Neural cell (in vitro differentiated cells): ENCODE results near the gene LSAMP.

Source experiments
- CTCF ChIP-seq: fragments of 450-650 bp; IDR thresholded peaks from 2 replicates; pipeline ENCODE4 v1.5.1; 2014; ENCODE audit warnings: antibody characterized with exemption, mild to moderate bottlenecking, moderate library complexity; ENCODE audit not compliant: poor library complexity, severe bottlenecking
- EP300 ChIP-seq: fragments of 450-650 bp; conservative IDR thresholded peaks from 2 replicates; pipeline ENCODE4 v1.6.1; 2014; ENCODE audit warnings: antibody characterized with exemption, mild to moderate bottlenecking, moderate library complexity; ENCODE audit not compliant: poor library complexity, severe bottlenecking
- MXI1 ChIP-seq: fragments of 450-650 bp; conservative IDR thresholded peaks from 2 replicates; pipeline ENCODE4 v1.6.1; 2014; ENCODE audit warnings: antibody characterized with exemption, mild to moderate bottlenecking; ENCODE audit not compliant: poor library complexity, severe bottlenecking
- POLR2AphosphoS5 ChIP-seq: IDR thresholded peaks from 2 replicates; pipeline ENCODE4 v1.6.1; 2012
- RAD21 ChIP-seq: fragments of 450-650 bp; conservative IDR thresholded peaks from 2 replicates; pipeline ENCODE4 v1.6.1; 2014; ENCODE audit warnings: antibody characterized with exemption, mild to moderate bottlenecking, moderate library complexity
- TAF1 ChIP-seq: IDR thresholded peaks from 2 replicates; pipeline ENCODE4 v1.6.1; 2012; ENCODE audit warnings: low read depth
- TF ChIP-seq, protein P1 (sequence below): IDR thresholded peaks from 2 replicates; pipeline ENCODE4 v1.6.1; 2012; ENCODE audit warnings: borderline replicate concordance

- no peak for TF ChIP-seq CTCF
- no peak for TF ChIP-seq POLR2AphosphoS5
- TF ChIP-seq EP300: no peak
- TF ChIP-seq RAD21: no peak
- TF ChIP-seq MXI1: no peak
- no peak for TF ChIP-seq TAF1
- TF ChIP-seq, protein P1, sequence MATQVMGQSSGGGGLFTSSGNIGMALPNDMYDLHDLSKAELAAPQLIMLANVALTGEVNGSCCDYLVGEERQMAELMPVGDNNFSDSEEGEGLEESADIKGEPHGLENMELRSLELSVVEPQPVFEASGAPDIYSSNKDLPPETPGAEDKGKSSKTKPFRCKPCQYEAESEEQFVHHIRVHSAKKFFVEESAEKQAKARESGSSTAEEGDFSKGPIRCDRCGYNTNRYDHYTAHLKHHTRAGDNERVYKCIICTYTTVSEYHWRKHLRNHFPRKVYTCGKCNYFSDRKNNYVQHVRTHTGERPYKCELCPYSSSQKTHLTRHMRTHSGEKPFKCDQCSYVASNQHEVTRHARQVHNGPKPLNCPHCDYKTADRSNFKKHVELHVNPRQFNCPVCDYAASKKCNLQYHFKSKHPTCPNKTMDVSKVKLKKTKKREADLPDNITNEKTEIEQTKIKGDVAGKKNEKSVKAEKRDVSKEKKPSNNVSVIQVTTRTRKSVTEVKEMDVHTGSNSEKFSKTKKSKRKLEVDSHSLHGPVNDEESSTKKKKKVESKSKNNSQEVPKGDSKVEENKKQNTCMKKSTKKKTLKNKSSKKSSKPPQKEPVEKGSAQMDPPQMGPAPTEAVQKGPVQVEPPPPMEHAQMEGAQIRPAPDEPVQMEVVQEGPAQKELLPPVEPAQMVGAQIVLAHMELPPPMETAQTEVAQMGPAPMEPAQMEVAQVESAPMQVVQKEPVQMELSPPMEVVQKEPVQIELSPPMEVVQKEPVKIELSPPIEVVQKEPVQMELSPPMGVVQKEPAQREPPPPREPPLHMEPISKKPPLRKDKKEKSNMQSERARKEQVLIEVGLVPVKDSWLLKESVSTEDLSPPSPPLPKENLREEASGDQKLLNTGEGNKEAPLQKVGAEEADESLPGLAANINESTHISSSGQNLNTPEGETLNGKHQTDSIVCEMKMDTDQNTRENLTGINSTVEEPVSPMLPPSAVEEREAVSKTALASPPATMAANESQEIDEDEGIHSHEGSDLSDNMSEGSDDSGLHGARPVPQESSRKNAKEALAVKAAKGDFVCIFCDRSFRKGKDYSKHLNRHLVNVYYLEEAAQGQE: no peak
Observed at GRCh38 chr3:116322750-116323375, 122.4 kb downstream of the LSAMP start.
